GM19023 (cell line): ENCODE measurements around the gene SYNE2.
A peak's percentile ranks its signal among the peaks of the same experiment; 100 is the strongest.

Experiments
- ATAC-seq: cut with Tn5 transposase; IDR thresholded peaks from one replicate; pipeline ENCODE4 v1.9.1; 2021; ENCODE audit warnings: mild to moderate bottlenecking, moderate library complexity; ENCODE audit not compliant: unreplicated experiment

The SYNE2 gene

DNA sequence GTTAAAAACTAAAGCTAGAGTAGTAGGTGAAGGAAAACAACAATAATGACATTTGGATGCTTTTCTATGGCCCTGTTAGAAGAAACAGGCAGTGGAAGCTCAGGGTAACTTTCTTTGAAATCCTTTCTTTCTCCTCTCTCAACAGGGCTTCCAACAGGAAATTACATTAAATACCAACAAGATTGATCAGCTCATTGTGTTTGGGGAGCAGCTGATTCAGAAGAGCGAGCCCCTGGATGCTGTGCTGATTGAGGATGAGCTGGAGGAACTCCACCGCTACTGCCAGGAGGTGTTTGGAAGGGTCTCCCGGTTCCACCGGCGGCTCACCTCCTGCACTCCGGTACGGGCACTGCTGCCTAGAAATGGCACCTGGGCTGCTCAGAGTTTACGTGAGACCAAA, 359.9 kb downstream of the SYNE2 start:
- no peak for ATAC-seq

GRCh38 chr14:64213086-64213485, 360.3 kb downstream of the SYNE2 start:
- ATAC-seq, result no peak

DNA sequence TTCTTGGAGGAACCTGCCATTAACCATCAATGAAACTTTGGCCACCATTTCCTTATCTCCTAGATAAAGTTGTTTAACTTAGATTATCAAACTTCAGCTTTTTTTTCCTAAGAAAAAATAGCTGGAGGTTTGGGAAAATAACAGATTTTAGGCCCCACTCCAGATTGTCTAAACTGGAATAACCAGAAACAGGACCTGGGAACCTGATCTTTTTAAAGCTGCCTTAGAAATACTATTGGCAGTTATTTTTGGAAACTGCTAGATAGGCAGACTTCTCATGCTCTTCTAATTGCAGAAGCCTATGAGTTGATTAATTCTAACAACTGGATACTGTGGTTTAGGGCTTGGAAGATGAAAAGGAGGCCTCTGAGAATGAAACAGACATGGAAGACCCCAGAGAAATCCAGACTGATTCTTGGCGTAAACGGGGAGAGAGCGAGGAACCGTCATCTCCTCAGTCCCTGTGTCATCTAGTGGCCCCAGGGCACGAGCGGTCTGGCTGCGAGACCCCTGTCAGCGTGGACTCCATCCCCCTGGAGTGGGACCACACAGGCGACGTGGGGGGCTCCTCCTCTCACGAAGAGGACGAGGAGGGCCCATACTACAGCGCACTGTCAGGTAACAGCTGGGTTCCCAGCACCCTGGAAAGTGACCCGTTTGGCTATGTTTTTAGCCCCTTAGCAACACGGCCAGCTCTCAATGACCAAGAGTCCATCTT, 361.2 kb downstream of the SYNE2 start:
- ATAC-seq, result no peak

DNA sequence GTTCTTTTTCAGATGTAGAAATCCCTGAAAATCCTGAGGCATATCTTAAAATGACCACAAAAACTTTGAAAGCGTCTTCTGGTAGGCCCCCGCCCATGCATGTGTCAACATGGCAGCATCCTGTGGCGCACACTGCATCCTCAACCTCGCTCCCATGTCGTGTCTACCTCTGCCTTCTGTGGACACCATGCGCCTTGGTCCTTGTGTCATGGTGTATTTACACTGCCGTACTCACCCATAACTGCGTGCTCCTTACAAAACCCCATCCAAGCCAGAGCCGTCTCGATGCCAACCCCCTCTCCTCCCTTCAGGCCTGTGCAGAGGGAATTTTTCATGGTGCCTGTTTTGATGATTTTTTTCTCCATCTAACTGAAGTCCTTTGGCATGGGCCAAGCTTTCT, 362.5 kb downstream of the SYNE2 start:
- no peak for ATAC-seq

GRCh38 chr14:64215978-64216377, 363.2 kb downstream of the SYNE2 start:
- no peak for ATAC-seq

DNA sequence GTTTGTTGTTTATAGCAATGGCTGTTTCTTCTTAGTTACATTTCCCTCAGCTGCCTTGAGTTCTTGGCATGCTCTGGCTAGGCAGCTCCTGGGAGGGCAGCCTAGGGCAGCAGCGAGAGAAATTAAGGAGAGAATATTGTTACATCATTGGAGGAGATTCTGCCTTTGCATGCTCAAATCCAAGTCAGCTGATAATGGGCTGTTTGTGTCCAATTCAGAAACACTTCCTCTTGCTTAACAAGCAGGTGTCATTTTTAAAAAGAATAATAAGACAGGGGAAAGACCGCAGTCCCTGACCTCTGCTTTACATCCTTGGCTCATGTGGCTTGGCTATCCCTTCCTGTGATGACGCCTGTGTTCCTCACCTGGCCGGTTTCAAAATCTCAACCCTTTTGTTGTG, 364.5 kb downstream of the SYNE2 start:
- no peak for ATAC-seq

DNA sequence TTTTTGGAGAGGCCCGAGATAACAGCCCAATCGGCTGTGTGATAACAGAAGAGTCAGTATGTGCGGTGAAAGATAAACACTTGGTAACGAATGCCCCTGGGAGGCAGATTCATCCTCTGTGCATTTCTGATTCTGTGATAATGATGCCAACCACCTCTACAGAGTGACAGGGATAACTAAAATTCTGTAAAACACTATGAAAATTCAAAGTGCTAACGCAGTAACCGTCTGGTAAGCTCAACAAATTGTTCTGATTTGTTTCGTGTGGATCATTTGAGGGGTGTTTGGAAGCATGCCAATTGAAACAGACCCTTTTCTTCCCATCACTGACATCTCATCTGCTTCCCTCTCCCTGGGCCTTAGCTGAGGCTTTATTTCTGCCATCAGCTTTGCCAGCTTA, 365.0 kb downstream of the SYNE2 start:
- ATAC-seq, result no peak

- ATAC-seq, result peak; percentile 44
Observed at GRCh38 chr14:64218344-64219240, 365.8 kb downstream of the SYNE2 start.

DNA sequence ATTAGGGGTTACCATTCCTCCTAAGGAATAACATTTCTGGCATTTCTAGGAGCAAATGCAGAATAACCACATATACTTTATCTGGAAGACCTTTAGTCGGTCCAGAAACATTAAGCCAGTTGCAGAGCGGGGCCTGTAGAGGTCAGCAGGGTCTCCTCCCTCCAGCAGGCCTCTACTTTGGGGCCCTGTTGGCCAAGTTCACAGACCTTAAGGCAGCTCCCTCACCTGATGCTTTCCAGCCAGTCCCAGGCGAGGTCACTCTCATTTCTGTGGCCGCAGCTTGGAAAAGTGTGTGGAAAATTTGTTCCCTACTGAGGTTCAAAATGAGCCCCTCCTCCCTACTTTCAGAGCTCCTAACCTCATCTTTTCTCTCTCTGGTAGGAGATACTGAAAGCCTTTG, 367.3 kb downstream of the SYNE2 start:
- no peak for ATAC-seq

GRCh38 chr14:64220466-64220865, 367.7 kb downstream of the SYNE2 start:
- ATAC-seq, result no peak

DNA sequence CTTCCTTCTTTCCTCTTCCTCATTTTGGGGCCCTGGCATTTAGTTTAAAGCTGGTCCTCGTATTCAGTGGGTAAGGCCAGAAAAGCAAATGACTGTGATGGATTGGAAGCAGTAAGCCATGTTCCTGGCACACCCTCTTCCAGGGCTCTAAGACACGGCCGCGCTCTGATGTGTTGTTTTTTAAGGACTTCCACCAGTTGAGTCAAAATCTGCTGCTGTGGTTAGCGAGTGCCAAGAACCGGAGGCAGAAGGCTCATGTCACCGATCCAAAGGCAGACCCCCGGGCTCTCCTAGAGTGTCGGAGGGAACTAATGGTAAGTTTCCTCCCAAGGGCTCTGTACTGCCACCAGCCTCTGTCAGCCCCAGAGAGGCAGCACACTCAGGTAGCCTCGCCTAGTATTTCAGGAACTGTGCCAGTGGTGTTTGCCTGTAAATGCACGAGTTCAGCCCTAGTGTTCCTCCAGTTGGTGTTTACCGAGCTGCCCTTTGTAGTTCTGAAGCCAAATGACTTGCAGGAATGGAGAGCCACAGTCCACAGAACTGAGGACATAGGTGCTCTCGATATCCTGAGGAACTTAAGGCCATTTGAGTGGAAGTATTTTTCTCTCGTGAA, 368.7 kb downstream of the SYNE2 start:
- no peak for ATAC-seq

GRCh38 chr14:64225151-64225757, 372.4 kb downstream of the SYNE2 start:
- ATAC-seq, result no peak

GRCh38 chr14:64227856-64228255, 375.1 kb downstream of the SYNE2 start:
- ATAC-seq, result no peak

- no peak for ATAC-seq
Observed at GRCh38 chr14:64229489-64229888, 376.7 kb downstream of the SYNE2 start.

DNA sequence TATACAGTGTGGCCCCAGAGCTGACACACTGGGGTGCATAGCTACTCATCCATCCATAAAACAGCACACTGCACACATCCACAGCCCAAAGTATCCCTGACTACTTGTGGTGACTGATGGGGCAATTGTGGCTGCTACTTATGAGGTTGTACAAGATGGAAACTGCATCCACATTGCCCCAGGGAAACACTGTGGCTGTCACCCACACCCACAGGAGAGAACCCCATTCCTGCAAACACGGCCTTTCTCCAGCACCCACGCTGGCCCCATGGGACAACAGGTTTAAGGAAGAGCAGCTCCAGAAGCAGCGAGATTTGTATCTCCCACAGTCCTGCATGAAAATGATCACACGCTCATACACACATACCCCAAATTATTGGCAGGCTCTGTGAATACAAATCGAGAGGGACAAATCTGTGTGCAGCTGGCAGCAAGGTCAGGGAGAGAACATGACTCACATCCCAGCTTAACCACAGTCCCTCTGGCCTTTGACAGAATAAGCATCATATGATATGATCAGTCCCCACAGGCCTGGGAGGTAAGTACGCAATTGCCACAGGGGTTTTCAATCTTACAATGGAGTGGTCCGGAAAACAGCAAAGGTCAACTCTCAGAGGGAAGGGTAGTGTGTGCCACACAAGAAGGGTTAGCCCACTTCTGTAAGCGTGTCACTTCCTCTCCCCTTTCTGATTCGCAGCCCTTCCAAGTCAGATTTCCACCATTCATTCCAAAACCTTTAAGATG, 379.5 kb downstream of the SYNE2 start:
- ATAC-seq, result no peak

DNA sequence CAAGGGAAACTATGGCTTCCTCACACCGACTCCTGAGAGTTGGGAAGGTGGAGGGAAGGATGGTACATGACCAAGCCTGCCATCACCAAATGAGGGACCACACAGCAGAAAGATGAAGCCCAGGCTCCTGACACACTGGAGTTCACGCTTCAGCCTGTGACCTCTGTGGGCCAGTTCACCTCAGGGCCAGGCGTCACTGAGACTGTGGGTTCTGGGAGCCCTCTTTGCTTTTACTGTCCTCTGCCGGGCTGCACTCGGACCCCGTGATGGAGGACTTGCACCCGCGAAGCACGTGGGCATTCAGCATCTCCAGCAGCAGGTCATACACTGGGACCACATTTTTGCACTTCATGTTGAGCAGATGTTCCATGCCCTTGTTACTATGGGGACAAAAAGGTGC, 380.1 kb downstream of the SYNE2 start:
- no peak for ATAC-seq

DNA sequence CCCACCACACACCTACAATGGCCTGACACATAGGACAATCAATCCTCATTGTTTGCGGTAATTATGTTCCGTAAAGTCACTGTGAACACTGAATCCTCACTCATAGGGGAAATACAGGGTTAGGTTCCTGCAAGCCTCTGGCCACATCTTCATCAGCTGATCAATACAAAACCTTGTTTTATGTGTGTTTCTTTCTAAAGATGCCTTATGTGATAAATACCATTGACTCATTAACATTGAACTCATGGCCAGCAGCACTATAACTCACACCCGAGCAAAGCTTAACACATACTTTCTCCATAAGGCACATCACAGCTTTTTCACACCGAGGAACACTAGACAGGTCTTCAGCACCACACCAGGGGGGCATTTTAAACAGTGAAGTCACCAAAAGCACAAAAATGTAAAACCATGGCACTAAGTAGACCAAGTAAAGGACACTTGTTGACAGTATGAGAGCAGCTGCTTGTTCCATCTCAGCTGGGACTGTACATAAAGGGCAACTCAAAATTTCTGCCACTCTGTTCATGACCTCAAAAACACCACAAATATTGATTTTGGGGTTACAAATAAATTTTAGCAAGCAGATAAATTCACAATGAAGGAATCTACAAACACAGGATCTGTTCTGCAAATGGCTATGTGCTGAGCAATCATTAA, 380.9 kb downstream of the SYNE2 start:
- no peak for ATAC-seq

GRCh38 chr14:64234877-64235651, 382.3 kb downstream of the SYNE2 start:
- no peak for ATAC-seq
